ENCODE measurements around the gene GCN1. TPM values are rescaled to one million over a fixed set of nuclear protein-coding genes. Genes with fewer than 3 reads are reported as not detected.

The GCN1 gene
- polyA plus RNA-seq, 2 of the 4 experiments (the other 2 are of a cell fraction): 43.2 to 64.1 TPM

DNA sequence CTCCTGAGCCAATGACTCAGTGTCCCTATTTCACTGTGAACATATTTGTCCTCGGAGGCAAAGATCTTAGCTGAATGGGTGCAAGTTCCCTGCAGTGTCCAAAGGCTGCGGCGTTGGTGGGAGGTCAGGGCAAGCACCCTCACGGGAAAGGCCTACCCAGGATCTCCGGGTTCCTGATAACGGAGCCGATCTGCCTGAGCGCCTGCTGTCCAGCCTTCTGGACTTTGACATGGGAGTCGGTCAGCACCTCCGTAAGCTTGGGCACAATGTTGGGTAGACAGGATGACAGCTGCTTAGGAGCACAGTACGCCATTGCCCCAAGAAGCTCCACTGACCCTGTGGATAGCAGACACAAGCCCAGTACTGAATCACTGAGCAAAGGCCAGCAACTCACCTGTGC, 46.5 kb downstream of the GCN1 start:
- no peak overlapping the region for H3K27ac ChIP-seq

DNA sequence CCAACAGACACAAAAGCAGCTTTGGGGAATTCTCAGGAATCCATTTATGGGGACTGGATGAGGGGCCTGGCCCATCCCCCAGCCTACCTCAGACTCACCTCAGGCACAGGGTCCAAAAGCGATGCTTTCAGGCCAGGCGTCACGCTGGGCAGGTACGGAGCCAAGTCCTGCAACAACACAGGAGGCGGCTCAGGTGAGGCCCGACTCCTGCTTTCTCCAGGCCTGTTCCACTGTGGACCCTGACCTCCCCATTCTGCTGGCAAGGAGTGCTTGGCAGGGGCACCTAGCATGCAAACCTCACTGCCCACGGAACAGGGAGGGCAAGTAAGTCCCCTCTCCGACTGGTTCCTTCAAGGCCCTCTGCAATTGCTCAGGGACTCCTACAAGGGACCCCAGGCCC, 49.4 kb downstream of the GCN1 start:
- H3K9me3 ChIP-seq: no peaks in the 10 kb centered on the region
- 95% methylated on average over 8 of the region's 8 CpGs for WGBS (ENCODE audit: missing lambda C conversion rate)
- no peak overlapping the region for H3K27ac ChIP-seq
- ChIA-PET CTCF (no interaction called here), POLR2A (no interaction called here)
- no peak for FAIRE-seq
- no peak overlapping the region for H3K4me3 ChIP-seq
- ATAC-seq: no peak
- TF ChIP-seq BHLHE40 (IDR thresholded peaks at IDR 0.05; ENCODE audit: low read depth, low read length): no peak
- TF ChIP-seq CEBPB (IDR thresholded peaks at IDR 0.05): no peak
- TF ChIP-seq EHMT2 (IDR thresholded peaks at IDR 0.05; ENCODE audit: low read depth): no peak
- no peak for TF ChIP-seq ZNF302 (CRISPR knock-in tag; IDR thresholded peaks at IDR 0.05)
- TF ChIP-seq TFCP2L1 (CRISPR knock-in tag; IDR thresholded peaks at IDR 0.05): no peak
- TF ChIP-seq, protein P1, sequence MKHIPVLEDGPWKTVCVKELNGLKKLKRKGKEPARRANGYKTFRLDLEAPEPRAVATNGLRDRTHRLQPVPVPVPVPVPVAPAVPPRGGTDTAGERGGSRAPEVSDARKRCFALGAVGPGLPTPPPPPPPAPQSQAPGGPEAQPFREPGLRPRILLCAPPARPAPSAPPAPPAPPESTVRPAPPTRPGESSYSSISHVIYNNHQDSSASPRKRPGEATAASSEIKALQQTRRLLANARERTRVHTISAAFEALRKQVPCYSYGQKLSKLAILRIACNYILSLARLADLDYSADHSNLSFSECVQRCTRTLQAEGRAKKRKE (CRISPR knock-in tag; IDR thresholded peaks at IDR 0.05; ENCODE audit: low read depth): no peak
- TF ChIP-seq NPAS2 (CRISPR knock-in tag; IDR thresholded peaks at IDR 0.05; ENCODE audit: borderline replicate concordance): no peak
- TF ChIP-seq POLR2A (IDR thresholded peaks at IDR 0.05; ENCODE audit: low read length): no peak
- TF ChIP-seq, protein P2, sequence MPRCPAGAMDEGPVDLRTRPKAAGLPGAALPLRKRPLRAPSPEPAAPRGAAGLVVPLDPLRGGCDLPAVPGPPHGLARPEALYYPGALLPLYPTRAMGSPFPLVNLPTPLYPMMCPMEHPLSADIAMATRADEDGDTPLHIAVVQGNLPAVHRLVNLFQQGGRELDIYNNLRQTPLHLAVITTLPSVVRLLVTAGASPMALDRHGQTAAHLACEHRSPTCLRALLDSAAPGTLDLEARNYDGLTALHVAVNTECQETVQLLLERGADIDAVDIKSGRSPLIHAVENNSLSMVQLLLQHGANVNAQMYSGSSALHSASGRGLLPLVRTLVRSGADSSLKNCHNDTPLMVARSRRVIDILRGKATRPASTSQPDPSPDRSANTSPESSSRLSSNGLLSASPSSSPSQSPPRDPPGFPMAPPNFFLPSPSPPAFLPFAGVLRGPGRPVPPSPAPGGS (IDR thresholded peaks at IDR 0.05): no peak
- TF ChIP-seq CBX8 (IDR thresholded peaks at IDR 0.05): no peak
- TF ChIP-seq ZC3H11A (IDR thresholded peaks at IDR 0.05): no peak
- no peak for TF ChIP-seq EHF (CRISPR knock-in tag; IDR thresholded peaks at IDR 0.05)
- TF ChIP-seq POLR2AphosphoS2 (conservative IDR thresholded peaks at IDR 0.05; ENCODE audit: low read length): no peak
- TF ChIP-seq, protein P3, sequence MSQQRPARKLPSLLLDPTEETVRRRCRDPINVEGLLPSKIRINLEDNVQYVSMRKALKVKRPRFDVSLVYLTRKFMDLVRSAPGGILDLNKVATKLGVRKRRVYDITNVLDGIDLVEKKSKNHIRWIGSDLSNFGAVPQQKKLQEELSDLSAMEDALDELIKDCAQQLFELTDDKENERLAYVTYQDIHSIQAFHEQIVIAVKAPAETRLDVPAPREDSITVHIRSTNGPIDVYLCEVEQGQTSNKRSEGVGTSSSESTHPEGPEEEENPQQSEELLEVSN (IDR thresholded peaks at IDR 0.05; ENCODE audit: borderline replicate concordance, low read depth): no peak
- TF ChIP-seq RNF2 (IDR thresholded peaks at IDR 0.05; ENCODE audit: borderline replicate concordance, low read depth): no peak
- TF ChIP-seq HEYL (CRISPR knock-in tag; IDR thresholded peaks at IDR 0.05): no peak
- no peak for TF ChIP-seq CHD2 (IDR thresholded peaks at IDR 0.05; ENCODE audit: low read length, partially characterized antibody)
- no peak for TF ChIP-seq MYC (IDR thresholded peaks at IDR 0.05; ENCODE audit: borderline replicate concordance, low read length)
- no peak for DNase-seq (ENCODE audit: low read depth in 1 of 2, low spot score in 1 of 2)
- H3K4me1 ChIP-seq: no peaks in the 10 kb centered on the region
- no peak overlapping the region for H3K4me2 ChIP-seq

More for the DNA sequence above, 46.5 kb downstream of the GCN1 start:
- ChIA-PET CTCF (interaction anchor here (0.9 to 2.2 kb wide), 3 partner anchors 13 to 33 kb away, joined by 3 to 8 read pairs (median 5); no protein-coding TSS in a partner anchor), POLR2A (interaction anchor here (1.1 to 1.7 kb wide), 2 partner anchors 14 to 53 kb away, joined by 3 to 11 read pairs; partner anchors contain the start of gene RPLP0)
- FAIRE-seq (no peak), DNase-seq (ENCODE audit: low read depth in 1 of 2, low spot score in 1 of 2) (no peak), ATAC-seq (no peak; a peak in 1 of 6 replicates)
- 83% methylated on average over 9 of the region's 11 CpGs for WGBS (ENCODE audit: missing lambda C conversion rate)
- Histone ChIP-seq H3K4me2 (no peak overlapping the region), H3K9me3 (no peaks in the 10 kb centered on the region), H3K4me3 (no peak overlapping the region), H3K4me1 (no peaks in the 10 kb centered on the region)
- TF ChIP-seq, protein P4, sequence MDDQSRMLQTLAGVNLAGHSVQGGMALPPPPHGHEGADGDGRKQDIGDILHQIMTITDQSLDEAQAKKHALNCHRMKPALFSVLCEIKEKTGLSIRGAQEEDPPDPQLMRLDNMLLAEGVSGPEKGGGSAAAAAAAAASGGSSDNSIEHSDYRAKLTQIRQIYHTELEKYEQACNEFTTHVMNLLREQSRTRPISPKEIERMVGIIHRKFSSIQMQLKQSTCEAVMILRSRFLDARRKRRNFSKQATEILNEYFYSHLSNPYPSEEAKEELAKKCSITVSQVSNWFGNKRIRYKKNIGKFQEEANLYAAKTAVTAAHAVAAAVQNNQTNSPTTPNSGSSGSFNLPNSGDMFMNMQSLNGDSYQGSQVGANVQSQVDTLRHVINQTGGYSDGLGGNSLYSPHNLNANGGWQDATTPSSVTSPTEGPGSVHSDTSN (IDR thresholded peaks at IDR 0.05): no peak
- TF ChIP-seq CEBPB (IDR thresholded peaks at IDR 0.05) (no peak), SMC3 (IDR thresholded peaks at IDR 0.05) (no peak), NR3C1 (IDR thresholded peaks at IDR 0.05) (no peak), TP53 (CRISPR knock-in tag; IDR thresholded peaks at IDR 0.05) (no peak), ZSCAN20 (CRISPR knock-in tag; IDR thresholded peaks at IDR 0.05) (no peak), HEYL (CRISPR knock-in tag; IDR thresholded peaks at IDR 0.05) (no peak), MAFK (IDR thresholded peaks at IDR 0.05; ENCODE audit: partially characterized antibody) (no peak), KDM1A (IDR thresholded peaks at IDR 0.05; ENCODE audit: low read depth) (no peak), MYC (IDR thresholded peaks at IDR 0.05; ENCODE audit: borderline replicate concordance, low read length) (no peak), ZC3H11A (IDR thresholded peaks at IDR 0.05) (no peak), HOXB13 (CRISPR knock-in tag; IDR thresholded peaks at IDR 0.05; ENCODE audit: low read depth) (no peak), RAD21 (conservative IDR thresholded peaks at IDR 0.05 in 1 of 2, IDR thresholded peaks at IDR 0.05 in 1 of 2) (no peak), CHD4 (IDR thresholded peaks at IDR 0.05; ENCODE audit: borderline replicate concordance) (no peak), MAZ (IDR thresholded peaks at IDR 0.05; ENCODE audit: borderline replicate concordance, low read depth, low read length) (no peak)
- TF ChIP-seq, protein P2 (IDR thresholded peaks at IDR 0.05): no peak
- TF ChIP-seq, protein P5, sequence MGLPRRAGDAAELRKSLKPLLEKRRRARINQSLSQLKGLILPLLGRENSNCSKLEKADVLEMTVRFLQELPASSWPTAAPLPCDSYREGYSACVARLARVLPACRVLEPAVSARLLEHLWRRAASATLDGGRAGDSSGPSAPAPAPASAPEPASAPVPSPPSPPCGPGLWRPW (IDR thresholded peaks at IDR 0.05): no peak
- TF ChIP-seq, protein P1 (CRISPR knock-in tag; IDR thresholded peaks at IDR 0.05; ENCODE audit: low read depth): no peak
- TF ChIP-seq, protein P6, sequence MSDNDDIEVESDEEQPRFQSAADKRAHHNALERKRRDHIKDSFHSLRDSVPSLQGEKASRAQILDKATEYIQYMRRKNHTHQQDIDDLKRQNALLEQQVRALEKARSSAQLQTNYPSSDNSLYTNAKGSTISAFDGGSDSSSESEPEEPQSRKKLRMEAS (IDR thresholded peaks at IDR 0.05): no peak
